ENCODE measurements around the gene ANAPC4.

The ANAPC4 gene

DNA sequence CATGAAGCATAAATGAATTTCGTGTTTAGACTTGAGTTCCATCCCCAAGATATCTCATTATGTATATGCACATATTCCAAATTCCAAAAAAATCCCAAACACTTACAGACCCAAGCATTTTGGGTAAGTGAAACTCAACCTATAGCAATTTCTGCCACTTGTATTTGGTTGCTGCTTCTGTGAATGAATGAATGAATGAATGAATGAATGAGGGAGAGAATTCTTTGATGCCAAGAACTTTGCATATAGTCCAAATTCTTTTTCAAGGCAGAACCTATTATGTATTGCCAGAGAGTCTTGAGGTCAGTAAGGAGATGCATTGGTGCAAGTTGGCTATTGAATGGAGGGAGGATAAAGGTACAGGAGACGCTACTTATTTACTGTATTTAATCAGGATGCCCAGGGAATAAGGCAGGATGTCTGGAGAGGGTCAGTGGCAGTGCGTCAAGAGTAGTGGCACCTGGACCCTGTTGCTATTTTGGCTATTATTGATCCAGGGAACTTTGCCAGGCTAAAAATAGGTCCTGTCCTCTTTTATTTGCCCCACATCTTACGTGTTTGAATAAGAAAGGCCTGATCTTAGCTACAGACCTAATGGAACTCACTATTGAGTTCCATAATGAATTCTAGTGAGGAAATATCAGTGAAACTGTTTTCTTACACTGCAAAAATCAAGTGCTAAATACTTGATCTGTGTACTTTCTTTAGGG lies 33.9 kb downstream of the ANAPC4 start:
- no peak overlapping the region for H2BK12ac ChIP-seq (ENCODE audit: low read length in 2 of 2)
- H3K23ac ChIP-seq (ENCODE audit: low read length in 2 of 2) = no peak overlapping the region
- H2AK5ac ChIP-seq (ENCODE audit: low read length, severe bottlenecking) = no peak overlapping the region
- peaks cover 3% of the 10 kb centered on the region for H3K79me1 ChIP-seq (replicated peaks; ENCODE audit: low read length, poor library complexity, severe bottlenecking)
- H4K91ac ChIP-seq (ENCODE audit: low read length) = no peak overlapping the region
- DNase-seq = no peak
- no peak overlapping the region for H3K4ac ChIP-seq (ENCODE audit: low read depth in 1 of 2, low read length in 2 of 2)
- H2BK5ac ChIP-seq (ENCODE audit: low read depth, low read length, poor library complexity, severe bottlenecking) = no peak overlapping the region
- H3K27ac ChIP-seq (ENCODE audit: low read length, poor library complexity, severe bottlenecking) = no peak overlapping the region
- H3K14ac ChIP-seq (ENCODE audit: low read length in 2 of 2) = no peak overlapping the region
- H3K27me3 ChIP-seq (ENCODE audit: control insufficient read depth in 1 of 2, insufficient read depth in 1 of 2, low read length in 2 of 2) = no peaks in the 10 kb centered on the region
- H3K4me3 ChIP-seq (ENCODE audit: insufficient read depth in 1 of 2, low read depth in 1 of 2, low read length in 2 of 2) = no peak overlapping the region
- no peak overlapping the region for H4K8ac ChIP-seq (ENCODE audit: low read length)
- H3K9me3 ChIP-seq (ENCODE audit: control insufficient read depth, low read length) = no peaks in the 10 kb centered on the region
- no peak overlapping the region for H2BK15ac ChIP-seq (ENCODE audit: low read depth, poor library complexity, severe bottlenecking)
- H3K36me3 ChIP-seq (ENCODE audit: control insufficient read depth in 1 of 2, insufficient read depth in 2 of 2, low read depth in 1 of 2, low read length in 2 of 2) = peaks cover 13 to 99% of the 10 kb centered on the region in 2 experiments
- 95% methylated on average over 3 of the region's 4 CpGs for WGBS
- H3K4me2 ChIP-seq (ENCODE audit: low read length, poor library complexity, severe bottlenecking) = no peak overlapping the region
- H2BK120ac ChIP-seq (ENCODE audit: low read depth, low read length) = no peak overlapping the region
- no peak overlapping the region for H3K9ac ChIP-seq (ENCODE audit: low read length)
- no peak overlapping the region for H3K18ac ChIP-seq (ENCODE audit: low read depth in 1 of 2, low read length in 2 of 2)
- no peaks in the 10 kb centered on the region for H3K4me1 ChIP-seq (ENCODE audit: control insufficient read depth, insufficient read depth, low read depth, low read length)
- no peak overlapping the region for H2AFZ ChIP-seq (ENCODE audit: low read depth, low read length)

DNA sequence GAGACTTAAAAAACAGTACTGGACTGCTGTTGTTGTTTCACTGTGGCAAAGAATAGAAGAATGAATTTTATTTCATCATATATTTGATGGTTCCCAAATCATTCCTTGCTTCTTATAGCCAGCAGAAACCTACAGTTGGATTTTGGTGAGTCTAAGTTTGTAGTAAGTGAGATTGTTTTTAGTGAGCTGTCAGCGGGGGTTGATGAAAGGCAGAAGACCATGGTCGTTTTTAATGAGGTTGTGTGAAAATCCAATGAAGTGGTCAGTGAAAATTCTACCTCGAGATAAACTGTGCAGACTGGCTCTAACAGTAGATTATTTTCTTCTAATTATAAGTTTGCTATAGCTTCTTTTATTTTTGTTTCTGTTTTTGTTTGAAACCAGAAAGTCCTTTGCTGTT lies 36.2 kb downstream of the ANAPC4 start:
- H3K4ac ChIP-seq (ENCODE audit: low read depth in 1 of 2, low read length in 2 of 2) = no peak overlapping the region
- H3K4me2 ChIP-seq (ENCODE audit: low read length, poor library complexity, severe bottlenecking) = no peak overlapping the region
- H3K18ac ChIP-seq (ENCODE audit: low read depth in 1 of 2, low read length in 2 of 2) = no peak overlapping the region
- H3K36me3 ChIP-seq (ENCODE audit: control insufficient read depth in 1 of 2, insufficient read depth in 2 of 2, low read depth in 1 of 2, low read length in 2 of 2) = peaks cover 13 to 100% of the 10 kb centered on the region in 2 experiments
- H4K8ac ChIP-seq (ENCODE audit: low read length) = no peak overlapping the region
- H2BK5ac ChIP-seq (ENCODE audit: low read depth, low read length, poor library complexity, severe bottlenecking) = no peak overlapping the region
- H4K91ac ChIP-seq (ENCODE audit: low read length) = no peak overlapping the region
- H2BK12ac ChIP-seq (ENCODE audit: low read length in 2 of 2) = no peak overlapping the region
- no peak for DNase-seq
- no peak overlapping the region for H3K14ac ChIP-seq (ENCODE audit: low read length in 2 of 2)
- no peak overlapping the region for H3K4me3 ChIP-seq (ENCODE audit: insufficient read depth in 1 of 2, low read depth in 1 of 2, low read length in 2 of 2)
- no peak overlapping the region for H2BK120ac ChIP-seq (ENCODE audit: low read depth, low read length)
- H2AFZ ChIP-seq (ENCODE audit: low read depth, low read length) = no peak overlapping the region
- H2BK15ac ChIP-seq (ENCODE audit: low read depth, poor library complexity, severe bottlenecking) = no peak overlapping the region
- no peak overlapping the region for H3K27ac ChIP-seq (ENCODE audit: low read length, poor library complexity, severe bottlenecking)
- H3K9me3 ChIP-seq (ENCODE audit: control insufficient read depth, low read length) = no peaks in the 10 kb centered on the region
- H3K9ac ChIP-seq (ENCODE audit: low read length) = no peak overlapping the region
- no peaks in the 10 kb centered on the region for H3K4me1 ChIP-seq (ENCODE audit: control insufficient read depth, insufficient read depth, low read depth, low read length)
- H2AK5ac ChIP-seq (ENCODE audit: low read length, severe bottlenecking) = no peak overlapping the region
- no peaks in the 10 kb centered on the region for H3K27me3 ChIP-seq (ENCODE audit: control insufficient read depth in 1 of 2, insufficient read depth in 1 of 2, low read length in 2 of 2)
- WGBS = 83% methylated on average over 1 of the region's 3 CpGs
- H3K79me1 ChIP-seq (replicated peaks; ENCODE audit: low read length, poor library complexity, severe bottlenecking) = peaks cover 3% of the 10 kb centered on the region
- no peak overlapping the region for H3K23ac ChIP-seq (ENCODE audit: low read length in 2 of 2)

DNA sequence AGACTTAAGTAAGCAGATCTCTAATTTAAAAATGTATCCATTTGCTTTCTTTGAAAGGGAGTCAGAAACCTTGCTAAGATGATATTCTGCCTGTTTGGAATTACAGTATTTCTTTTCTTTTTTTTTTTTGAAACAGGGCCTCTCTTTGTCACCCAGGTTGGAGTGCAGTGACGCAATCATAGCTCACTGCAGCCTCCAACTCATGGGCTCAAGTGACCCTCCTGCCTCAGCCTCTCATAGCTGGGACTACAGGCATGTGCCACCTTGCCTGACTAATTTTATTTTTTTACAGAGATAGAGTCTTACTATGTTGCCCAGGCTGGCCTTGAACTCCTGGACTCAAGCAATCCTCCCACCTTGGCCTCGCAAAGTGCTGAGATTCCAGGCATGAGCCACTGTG lies 40.0 kb downstream of the ANAPC4 start:
- Histone ChIP-seq H3K27me3 (ENCODE audit: control insufficient read depth in 1 of 2, insufficient read depth in 1 of 2, low read length in 2 of 2) (no peaks in the 10 kb centered on the region), H3K79me1 (replicated peaks; ENCODE audit: low read length, poor library complexity, severe bottlenecking) (peaks cover 3% of the 10 kb centered on the region), H3K18ac (ENCODE audit: low read depth in 1 of 2, low read length in 2 of 2) (no peak overlapping the region), H2BK120ac (ENCODE audit: low read depth, low read length) (no peak overlapping the region), H2BK12ac (ENCODE audit: low read length in 2 of 2) (no peak overlapping the region), H3K9ac (ENCODE audit: low read length) (no peak overlapping the region), H3K9me3 (ENCODE audit: control insufficient read depth, low read length) (no peaks in the 10 kb centered on the region), H2AK5ac (ENCODE audit: low read length, severe bottlenecking) (no peak overlapping the region), H2BK15ac (ENCODE audit: low read depth, poor library complexity, severe bottlenecking) (no peak overlapping the region), H2AFZ (ENCODE audit: low read depth, low read length) (no peak overlapping the region), H4K8ac (ENCODE audit: low read length) (no peak overlapping the region), H3K4me1 (ENCODE audit: control insufficient read depth, insufficient read depth, low read depth, low read length) (no peaks in the 10 kb centered on the region), H3K4ac (ENCODE audit: low read depth in 1 of 2, low read length in 2 of 2) (no peak overlapping the region), H4K91ac (ENCODE audit: low read length) (no peak overlapping the region), H3K27ac (ENCODE audit: low read length, poor library complexity, severe bottlenecking) (no peak overlapping the region), H3K36me3 (ENCODE audit: control insufficient read depth in 1 of 2, insufficient read depth in 2 of 2, low read depth in 1 of 2, low read length in 2 of 2) (peaks cover 9 to 92% of the 10 kb centered on the region in 2 experiments), H3K23ac (ENCODE audit: low read length in 2 of 2) (no peak overlapping the region), H3K14ac (ENCODE audit: low read length in 2 of 2) (no peak overlapping the region), H3K4me3 (ENCODE audit: insufficient read depth in 1 of 2, low read depth in 1 of 2, low read length in 2 of 2) (no peak overlapping the region), H2BK5ac (ENCODE audit: low read depth, low read length, poor library complexity, severe bottlenecking) (no peak overlapping the region), H3K4me2 (ENCODE audit: low read length, poor library complexity, severe bottlenecking) (no peak overlapping the region)
- WGBS = 96% methylated on average over 1 of the region's 2 CpGs
- DNase-seq = no peak

DNA sequence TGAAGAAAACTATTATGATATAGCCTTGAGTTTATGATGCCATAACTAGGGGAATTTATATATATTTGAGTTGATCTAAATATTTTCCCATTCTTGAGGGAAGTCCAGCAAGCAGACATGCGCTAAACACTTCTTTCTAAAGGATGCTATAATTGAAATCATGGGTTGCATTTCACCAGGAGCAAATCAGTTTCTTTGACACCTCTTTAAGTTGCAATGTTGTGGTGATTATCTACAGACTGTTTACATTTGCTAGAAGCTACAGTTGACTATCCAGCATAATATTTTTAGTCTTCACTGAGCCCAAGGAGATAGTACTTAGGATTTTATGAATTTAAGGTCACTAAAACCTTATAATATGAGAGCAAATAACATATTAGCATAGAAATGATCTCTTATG lies 43.9 kb downstream of the ANAPC4 start:
- Histone ChIP-seq H2BK120ac (ENCODE audit: low read depth, low read length) (no peak overlapping the region), H3K14ac (ENCODE audit: low read length in 2 of 2) (no peak overlapping the region)
- 100% methylated on average over 1 of the region's 1 CpG for WGBS

More for the DNA sequence above, 43.9 kb downstream of the ANAPC4 start:
- Histone ChIP-seq H3K27ac (ENCODE audit: low read length, poor library complexity, severe bottlenecking) (no peak overlapping the region), H3K23ac (ENCODE audit: low read length in 2 of 2) (no peak overlapping the region), H2AK5ac (ENCODE audit: low read length, severe bottlenecking) (no peak overlapping the region), H4K91ac (ENCODE audit: low read length) (no peak overlapping the region), H3K4me1 (ENCODE audit: control insufficient read depth, insufficient read depth, low read depth, low read length) (no peaks in the 10 kb centered on the region), H2BK12ac (ENCODE audit: low read length in 2 of 2) (no peak overlapping the region), H2AFZ (ENCODE audit: low read depth, low read length) (no peak overlapping the region), H3K9me3 (ENCODE audit: control insufficient read depth, low read length) (no peaks in the 10 kb centered on the region), H2BK5ac (ENCODE audit: low read depth, low read length, poor library complexity, severe bottlenecking) (no peak overlapping the region), H3K9ac (ENCODE audit: low read length) (no peak overlapping the region), H3K18ac (ENCODE audit: low read depth in 1 of 2, low read length in 2 of 2) (no peak overlapping the region), H3K27me3 (ENCODE audit: control insufficient read depth in 1 of 2, insufficient read depth in 1 of 2, low read length in 2 of 2) (no peaks in the 10 kb centered on the region), H3K36me3 (ENCODE audit: control insufficient read depth in 1 of 2, insufficient read depth in 2 of 2, low read depth in 1 of 2, low read length in 2 of 2) (peaks cover 4 to 54% of the 10 kb centered on the region in 2 experiments), H3K4me2 (ENCODE audit: low read length, poor library complexity, severe bottlenecking) (no peak overlapping the region), H3K4ac (ENCODE audit: low read depth in 1 of 2, low read length in 2 of 2) (no peak overlapping the region), H3K4me3 (ENCODE audit: insufficient read depth in 1 of 2, low read depth in 1 of 2, low read length in 2 of 2) (no peak overlapping the region), H4K8ac (ENCODE audit: low read length) (no peak overlapping the region), H2BK15ac (ENCODE audit: low read depth, poor library complexity, severe bottlenecking) (no peak overlapping the region), H3K79me1 (replicated peaks; ENCODE audit: low read length, poor library complexity, severe bottlenecking) (peaks cover 1% of the 10 kb centered on the region)
- no peak for DNase-seq

All from mesenchymal stem cell (in vitro differentiated cells and primary cell).